Hematopoietic multipotent progenitor cell treated with erythropoietin and hydrocortisone succinate and interleukin-3 and kit ligand, for 8 days (in vitro differentiated cells): ENCODE data around the gene SDHB.

Experiments
- DNase-seq: peaks from one replicate; pipeline ENCODE4 v3.0.0-alpha.2; 2015

Gene SDHB

GRCh38 chr1:16981269-16981849, 72.5 kb downstream of the SDHB start:
- no peak for DNase-seq

GRCh38 chr1:16980473-16981268, 73.2 kb downstream of the SDHB start, which contains the start of gene MFAP2:
Gene MFAP2 (minus strand): TSS chr1:16980620. CDS start chr1:16978273, 2,347 bp downstream.
- no peak for DNase-seq

GRCh38 chr1:16979475-16980327, 74.1 kb downstream of the SDHB start:
- DNase-seq, result no peak

DNA sequence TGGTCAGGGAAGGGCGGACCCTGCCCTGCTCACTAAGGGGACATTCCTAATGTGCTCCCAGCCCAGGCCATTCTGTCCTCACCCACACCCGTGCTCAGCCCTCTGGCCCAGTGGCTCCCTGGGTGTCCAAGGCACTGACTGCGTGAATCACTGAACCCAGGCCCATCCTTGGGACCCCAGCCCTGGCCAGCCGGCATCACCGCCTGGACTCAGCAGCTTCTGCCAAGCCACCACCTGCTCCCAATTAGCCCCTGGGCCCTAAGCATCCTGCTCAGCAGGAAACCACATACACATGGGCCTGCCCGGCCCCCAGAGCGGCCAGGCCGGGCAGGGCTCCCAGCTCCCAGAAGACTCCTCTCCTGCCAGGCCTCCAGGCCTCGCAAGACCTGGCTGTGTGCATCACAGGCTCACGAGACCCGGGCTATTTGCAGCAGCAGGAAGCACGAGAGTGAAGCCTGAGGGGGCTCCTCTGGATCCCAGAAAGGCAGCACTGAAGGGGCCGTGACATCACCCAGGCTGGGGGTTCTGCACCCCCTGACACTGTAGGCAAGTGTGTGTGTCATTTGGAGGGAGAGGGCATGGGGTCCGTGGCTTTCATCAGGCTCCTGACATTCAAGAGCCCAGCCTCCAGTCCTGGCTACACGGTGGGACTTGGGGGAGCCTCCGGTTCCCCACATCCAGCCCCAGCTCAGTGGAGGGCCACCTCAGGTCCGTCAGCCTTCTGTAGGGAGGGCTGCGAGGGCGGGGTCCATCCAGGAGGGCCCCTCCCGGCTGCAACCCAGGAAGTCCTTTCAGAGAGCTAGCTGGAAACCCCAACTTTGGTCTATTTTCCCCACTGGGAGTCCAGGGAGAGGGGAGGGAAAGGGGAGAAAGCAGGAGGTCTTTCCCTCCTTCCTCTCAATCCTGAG, 75.0 kb downstream of the SDHB start:
- DNase-seq, result no peak

- no peak for DNase-seq
Observed at GRCh38 chr1:16978139-16978538, 75.7 kb downstream of the SDHB start.

- DNase-seq, result no peak
Observed at GRCh38 chr1:16977377-16977776, 76.5 kb downstream of the SDHB start.

- DNase-seq, result no peak
Observed at GRCh38 chr1:16976966-16977365, 76.9 kb downstream of the SDHB start.

DNA sequence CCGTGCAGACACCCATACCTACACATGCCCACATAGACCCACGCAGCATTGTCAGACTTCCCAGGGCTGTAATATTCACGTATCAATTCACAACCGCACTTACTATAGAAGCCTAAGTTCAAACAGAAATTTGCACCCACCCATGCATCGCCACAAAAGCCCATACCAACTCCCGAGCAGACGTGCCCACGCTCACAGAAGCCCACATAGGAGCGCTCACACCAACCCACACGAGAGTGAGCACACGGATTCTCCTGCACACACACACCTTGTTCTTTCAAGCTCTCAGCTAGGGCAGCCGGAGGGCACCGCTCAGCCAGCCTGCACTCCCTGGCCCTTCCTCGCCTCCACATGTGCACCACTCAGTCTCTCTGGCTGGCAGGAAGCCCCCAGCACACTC, 78.0 kb downstream of the SDHB start:
- DNase-seq, result no peak

- DNase-seq, result no peak
Observed at GRCh38 chr1:16975211-16975610, 78.6 kb downstream of the SDHB start.

- no peak for DNase-seq
Observed at GRCh38 chr1:16973215-16973614, 80.6 kb downstream of the SDHB start.

GRCh38 chr1:16972189-16972895, 81.5 kb downstream of the SDHB start:
- DNase-seq, result no peak

GRCh38 chr1:16971341-16972188, 82.3 kb downstream of the SDHB start:
- DNase-seq, result peak; percentile 16

GRCh38 chr1:16970132-16970910, 83.5 kb downstream of the SDHB start:
- DNase-seq, result no peak

GRCh38 chr1:16969651-16970050, 84.2 kb downstream of the SDHB start:
- DNase-seq, result no peak

- DNase-seq, result no peak
Observed at GRCh38 chr1:16969057-16969611, 84.7 kb downstream of the SDHB start.
